Amniotic epithelial cell (primary cell): ENCODE measurements around the gene STARD13.

Experiments
- DNase-seq: peaks from one replicate; pipeline ENCODE4 v3.0.0-alpha.2; 2010; ENCODE audit warnings: low read depth

The STARD13 gene

GRCh38 chr13:33081666-33082065 is 203.9 kb downstream of the STARD13 start:
- DNase-seq = no peak

- no peak for DNase-seq
Observed at GRCh38 chr13:33080972-33081590, 204.5 kb downstream of the STARD13 start.

GRCh38 chr13:33079960-33080359 is 205.6 kb downstream of the STARD13 start:
- DNase-seq = no peak

GRCh38 chr13:33078263-33078662 is 207.3 kb downstream of the STARD13 start:
- DNase-seq = no peak

GRCh38 chr13:33076001-33076992 is 209.3 kb downstream of the STARD13 start:
- no peak for DNase-seq

GRCh38 chr13:33073338-33073737 is 212.2 kb downstream of the STARD13 start:
- DNase-seq = no peak

- no peak for DNase-seq
Observed at GRCh38 chr13:33072759-33073158, 212.8 kb downstream of the STARD13 start.

GRCh38 chr13:33072282-33072681 is 213.3 kb downstream of the STARD13 start:
- DNase-seq = peak; percentile 85

GRCh38 chr13:33070713-33071112 is 214.8 kb downstream of the STARD13 start:
- no peak for DNase-seq

GRCh38 chr13:33069365-33069764 is 216.2 kb downstream of the STARD13 start:
- DNase-seq = peak; percentile 20

GRCh38 chr13:33066329-33066728 is 219.2 kb downstream of the STARD13 start:
- DNase-seq = no peak

GRCh38 chr13:33060815-33061214 is 224.7 kb downstream of the STARD13 start:
- no peak for DNase-seq

- DNase-seq = no peak
Observed at GRCh38 chr13:33058776-33059327, 226.7 kb downstream of the STARD13 start.

GRCh38 chr13:33057019-33057780 is 228.4 kb downstream of the STARD13 start:
- no peak for DNase-seq

GRCh38 chr13:33053397-33054066 is 232.0 kb downstream of the STARD13 start:
- no peak for DNase-seq
